Non-pigmented ciliary epithelial cell (primary cell): ENCODE results near the gene RHCG.

Experiments used
- DNase-seq: peaks from one replicate; pipeline ENCODE4 v3.0.0-alpha.2; 2010; ENCODE audit warnings: low read depth

Gene RHCG

DNA sequence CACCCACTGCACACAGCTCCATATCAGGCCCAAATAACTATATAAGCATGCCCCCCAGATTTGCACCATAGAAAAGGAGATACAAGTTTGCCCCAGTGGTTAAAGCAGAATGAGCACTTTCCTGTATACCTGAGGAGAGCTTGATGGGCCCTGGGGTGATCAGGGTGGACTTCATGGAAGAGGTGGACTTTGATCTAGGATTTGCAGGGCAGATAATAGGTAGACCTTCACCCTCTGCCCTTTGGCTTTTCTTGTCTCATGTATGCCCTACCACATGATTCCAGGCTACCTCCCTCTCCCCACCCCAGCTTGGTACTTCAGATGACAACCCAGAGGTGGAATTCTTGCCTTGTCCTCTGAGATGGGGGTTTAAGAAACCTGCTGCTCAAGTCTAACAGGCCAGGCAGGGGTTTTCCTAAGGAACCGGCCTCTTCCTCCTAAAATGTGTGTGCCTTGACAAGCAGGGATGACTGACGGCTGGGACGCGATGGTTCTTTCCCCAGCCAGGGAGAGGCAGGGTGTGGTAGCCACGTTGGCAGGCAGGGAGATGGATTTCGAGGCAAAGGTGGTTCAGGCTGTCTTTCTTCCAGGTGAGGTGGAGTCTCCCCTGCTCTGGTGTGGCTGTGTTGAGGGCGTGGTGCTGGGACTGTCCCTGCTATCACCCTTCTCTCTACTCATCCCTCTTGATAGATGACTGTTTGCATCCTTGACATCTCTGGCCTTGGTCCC, 6.6 kb upstream of the RHCG start:
- DNase-seq, result no peak

DNA sequence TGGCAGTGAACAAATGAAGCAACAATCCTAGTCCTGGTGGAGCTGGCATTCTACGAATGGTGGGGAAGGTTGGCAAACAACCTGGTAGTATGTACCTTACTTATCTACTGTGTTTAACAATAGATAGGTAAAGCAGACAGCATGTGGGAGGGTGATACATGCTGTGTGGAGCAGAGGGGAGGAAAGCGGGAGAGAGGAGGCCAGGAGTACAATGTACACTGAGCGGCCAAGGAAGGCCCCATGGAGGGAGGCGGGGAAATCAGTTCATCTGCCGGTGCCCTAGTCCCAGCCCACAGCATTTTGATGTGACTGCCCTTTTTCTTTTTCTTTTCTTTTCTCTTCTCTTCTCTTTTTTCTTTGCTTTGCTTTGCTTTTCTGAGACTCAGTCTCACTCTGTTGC, 5.3 kb upstream of the RHCG start:
- DNase-seq, result no peak

DNA sequence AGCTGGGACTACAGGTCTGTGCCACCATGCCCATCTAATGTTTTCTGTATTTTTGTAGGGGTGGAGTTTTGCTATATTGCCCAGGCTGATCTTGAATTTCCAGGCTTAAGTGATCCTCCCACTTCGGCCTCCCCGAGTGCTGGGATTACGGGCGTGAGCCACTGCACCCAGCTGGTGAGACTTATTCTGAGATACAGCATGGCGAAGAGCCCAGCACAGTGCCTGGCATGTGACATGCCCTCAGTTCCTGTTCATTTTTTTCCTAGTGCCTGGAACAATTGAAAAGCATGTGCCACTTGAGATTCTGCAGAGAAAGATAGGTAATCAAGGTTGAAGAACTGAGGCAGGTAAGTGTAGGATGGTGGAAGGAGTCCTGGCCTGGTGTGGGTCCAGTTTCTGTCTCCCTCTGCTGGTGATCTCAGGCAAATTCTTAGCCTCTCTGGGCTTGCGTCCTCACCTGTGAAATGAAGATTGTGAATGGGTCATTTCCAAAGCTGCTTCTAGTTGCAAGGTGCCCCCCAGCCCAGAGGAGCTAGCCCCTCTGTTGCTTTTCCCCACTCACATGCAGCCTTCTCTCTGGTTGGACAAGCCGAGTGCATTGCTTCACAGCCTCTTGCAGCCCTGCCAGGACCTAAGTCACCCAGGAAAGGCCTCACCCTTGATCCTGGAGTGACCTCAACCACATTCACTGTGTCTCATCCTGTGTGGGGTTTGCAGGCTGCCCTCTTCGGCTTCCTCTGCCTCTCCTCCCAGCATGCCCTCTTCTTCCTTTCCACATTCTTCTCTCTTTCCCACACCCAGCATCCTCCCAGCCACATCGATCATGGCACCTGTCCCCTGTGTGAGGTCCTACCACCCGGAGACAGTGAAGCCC, 4.3 kb upstream of the RHCG start:
- DNase-seq, result no peak

DNA sequence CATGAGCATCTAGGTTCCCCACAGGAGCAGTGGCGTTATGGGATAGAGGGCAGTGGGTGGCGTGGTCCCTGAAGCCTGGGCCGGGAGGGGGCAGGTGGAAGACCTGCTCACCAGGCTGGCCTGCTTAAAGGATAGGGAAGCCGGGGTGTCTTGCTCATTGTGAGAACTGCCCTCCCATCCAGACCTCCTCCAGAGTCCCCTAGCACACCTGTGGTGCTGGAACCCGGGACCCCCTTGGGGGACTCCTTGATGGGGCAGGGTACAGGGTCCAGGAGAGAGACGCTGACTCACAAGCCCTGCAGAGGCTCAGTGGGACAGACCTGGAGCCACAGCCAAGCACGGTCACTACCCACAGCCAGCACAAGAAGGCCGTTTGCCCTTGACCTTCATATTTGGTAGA, 2.8 kb upstream of the RHCG start:
- no peak for DNase-seq

DNA sequence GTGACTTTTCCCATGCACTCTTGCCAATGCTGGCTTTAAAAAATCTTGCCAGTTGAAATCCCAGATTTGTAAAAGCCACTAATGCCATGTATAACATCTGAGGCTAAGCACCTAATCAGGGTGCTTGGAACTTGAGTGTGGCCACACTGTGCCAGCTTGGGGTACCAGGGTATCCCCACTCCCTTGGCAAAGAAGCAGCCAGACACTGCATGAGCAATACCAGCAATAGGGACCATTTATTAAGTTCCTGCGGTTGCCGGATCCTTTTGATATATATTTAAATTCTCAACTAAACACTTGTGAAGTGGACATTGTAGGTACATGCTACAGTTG, 2.2 kb upstream of the RHCG start:
- DNase-seq, result no peak

DNA sequence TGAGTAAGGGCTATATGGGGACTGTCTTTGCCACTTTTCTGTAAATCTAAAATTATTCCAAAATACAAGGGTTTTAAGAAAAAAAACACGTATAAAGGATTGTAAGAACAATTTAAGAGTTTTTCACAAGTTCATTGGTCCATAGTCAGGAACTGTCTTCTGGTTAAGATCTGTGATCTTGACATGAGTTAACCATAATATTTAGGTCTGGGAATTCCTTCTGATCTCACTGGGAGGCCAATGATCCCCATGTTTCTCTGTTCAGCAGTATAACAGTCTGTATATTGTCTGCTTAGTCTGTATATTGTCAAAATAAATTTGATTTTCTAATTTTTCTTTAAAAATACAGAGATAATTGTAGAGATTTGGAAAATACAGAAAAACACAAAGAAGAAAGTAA, 848 bp upstream of the RHCG start:
- DNase-seq, result no peak

DNA sequence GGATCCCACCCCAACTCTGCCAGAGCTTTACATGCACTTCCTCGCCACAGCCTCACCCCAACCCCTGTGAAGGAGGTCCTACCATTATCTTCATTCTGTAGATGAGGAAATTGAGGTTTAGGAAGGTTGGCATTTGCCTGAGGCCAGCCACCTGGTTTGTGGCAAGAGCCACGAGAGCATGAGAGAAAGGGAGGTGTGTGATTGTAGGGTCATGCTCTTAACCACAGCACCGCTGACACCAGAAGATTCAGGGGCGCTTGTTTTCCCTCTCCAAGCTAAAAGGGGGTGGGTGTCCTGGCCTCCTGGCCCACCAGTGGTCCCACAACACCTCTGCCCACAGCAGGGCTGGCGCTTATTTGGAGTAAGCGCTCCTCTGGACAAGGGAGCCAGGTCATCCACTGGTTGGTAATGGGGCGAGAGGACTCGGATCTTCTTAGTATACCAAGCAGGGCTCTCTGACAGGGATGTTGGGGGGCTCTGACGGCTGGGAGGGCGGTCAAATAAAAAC, 691 bp downstream of the RHCG start:
- no peak for DNase-seq

DNA sequence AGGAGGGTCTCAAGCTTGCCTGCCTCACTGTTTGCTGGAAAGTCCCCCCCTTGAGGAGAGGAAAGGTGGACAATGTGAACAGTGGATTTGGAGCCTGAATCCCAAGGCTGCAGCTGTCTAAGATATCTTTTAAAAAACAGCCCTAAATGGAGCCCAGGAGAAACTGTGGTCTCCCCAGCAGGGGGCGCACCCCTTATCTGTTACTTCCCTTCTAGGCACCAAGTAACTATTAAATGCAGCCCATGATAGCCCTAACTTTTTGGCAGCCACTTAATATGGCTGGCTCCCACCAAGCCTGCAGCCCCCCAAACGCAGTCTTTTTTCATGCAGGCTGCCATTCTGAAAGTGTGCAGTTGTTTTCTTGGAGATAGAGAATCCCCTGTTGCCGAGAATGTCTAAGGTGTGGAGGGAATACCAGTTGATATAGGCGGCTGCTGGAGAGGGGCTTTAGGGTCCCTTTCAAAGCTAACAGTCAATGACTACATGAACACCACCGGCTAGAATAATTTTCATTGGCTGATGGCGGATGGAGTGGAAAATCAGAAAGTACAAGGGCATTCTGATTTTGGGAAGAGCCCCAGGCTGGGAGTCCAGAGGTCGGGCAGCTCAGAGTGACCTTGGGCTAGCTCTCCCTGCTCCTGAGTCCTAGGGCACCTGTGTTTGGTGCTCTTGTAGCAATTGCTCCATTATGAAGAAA, 1.3 kb downstream of the RHCG start:
- DNase-seq, result no peak

DNA sequence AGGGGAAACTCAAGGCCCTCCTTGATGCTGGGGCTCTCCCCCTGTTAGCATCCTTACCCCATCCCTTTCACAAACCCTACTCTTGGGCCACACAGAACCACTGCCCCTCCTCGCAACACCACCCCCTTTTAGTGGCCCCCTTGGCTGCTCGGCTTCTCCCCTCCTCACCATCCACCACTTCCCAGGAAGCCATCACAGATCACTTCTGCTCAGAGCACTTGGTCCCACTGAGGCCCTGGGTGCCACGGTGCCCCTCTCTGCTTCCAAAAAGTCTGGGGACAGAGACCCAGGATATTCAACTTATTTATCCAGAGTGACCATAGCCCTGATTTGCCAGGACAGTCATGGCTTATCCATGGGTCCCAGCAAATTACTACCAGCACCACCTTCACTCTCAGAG, 2.4 kb downstream of the RHCG start:
- no peak for DNase-seq

DNA sequence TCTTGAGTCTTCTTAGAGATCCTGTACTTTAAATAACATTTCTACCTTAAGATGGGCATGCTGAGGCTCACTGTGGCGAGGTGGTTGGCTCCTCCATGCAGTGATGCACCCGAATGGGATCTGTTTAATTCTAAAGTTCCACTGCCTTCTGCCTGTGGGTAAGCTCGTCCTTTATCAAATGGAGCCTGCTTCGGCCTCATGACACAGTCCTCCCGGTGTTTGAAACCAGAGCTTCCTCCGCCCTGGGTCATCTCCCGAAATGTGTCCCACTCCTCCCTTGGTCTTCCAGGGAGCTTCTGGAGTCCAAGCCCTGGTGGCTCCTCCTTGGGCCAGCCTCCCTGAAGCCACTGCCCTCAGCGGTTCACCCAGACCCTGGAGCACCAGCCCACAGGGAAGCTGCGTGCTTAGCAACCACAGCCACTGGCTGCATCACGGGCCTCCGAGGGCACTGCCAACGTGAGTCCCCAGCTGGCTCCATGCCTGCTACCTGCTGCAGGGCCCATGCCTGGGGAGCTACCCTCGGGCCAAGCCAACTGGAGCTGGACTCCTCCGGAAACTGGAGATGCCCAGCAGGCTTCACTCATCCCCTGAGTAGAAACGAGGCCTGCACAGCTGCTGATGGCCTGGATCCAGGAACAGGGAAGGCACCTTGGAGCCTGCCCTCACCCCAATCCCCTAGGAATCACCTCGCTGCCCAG, 3.3 kb downstream of the RHCG start:
- DNase-seq, result no peak

DNA sequence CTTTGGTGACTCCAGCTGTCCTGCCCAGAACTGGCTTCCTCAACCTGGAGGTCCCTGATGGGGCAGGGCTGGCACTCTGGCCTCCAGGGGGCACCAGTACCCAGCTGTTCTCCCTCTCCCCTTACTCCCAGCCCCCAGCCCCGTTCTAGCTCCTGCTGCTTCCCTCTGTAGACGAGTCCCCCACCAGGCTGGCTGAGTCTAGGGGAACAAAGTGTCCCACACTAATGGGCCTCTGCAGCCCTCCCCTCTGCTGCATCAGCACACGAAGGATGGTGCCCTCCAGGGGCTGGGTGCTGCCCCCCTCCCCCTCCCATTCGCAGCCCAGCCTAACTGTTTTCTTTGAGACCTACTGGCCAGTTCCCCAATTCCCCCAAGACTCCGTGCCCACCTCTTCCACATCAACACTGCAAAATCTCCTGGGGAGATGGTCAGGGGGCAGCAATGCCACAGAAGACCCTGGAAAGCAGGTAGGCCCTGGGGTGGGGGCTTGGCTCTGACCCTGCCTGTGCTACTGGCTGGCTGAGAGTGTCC, 4.2 kb downstream of the RHCG start:
- DNase-seq, result no peak

DNA sequence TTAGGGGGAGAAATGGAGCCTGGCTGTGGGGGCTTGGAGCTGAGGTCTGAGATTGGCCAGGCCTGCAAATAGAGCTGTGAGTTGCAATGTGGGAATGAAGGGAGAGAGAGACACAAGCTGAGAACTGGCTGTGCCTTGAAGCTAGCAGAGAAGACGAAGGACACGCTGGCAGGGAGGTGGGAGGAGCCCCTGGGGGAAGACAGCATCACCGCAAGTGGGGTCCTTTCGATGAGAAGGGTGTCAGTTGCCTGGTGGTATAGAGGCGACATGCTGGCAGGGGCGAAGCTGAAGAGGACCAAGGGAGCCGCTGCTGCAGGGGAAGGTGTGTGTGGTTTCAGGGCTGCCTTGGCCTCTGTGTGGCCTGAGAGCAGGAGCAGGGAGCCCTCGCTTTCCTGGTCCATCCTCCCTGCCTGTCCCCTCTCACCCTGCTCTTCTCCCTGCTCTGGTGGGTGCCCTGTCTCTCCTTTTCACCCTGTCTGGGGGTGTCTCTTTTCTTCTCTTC, 5.5 kb downstream of the RHCG start:
- DNase-seq, result no peak

DNA sequence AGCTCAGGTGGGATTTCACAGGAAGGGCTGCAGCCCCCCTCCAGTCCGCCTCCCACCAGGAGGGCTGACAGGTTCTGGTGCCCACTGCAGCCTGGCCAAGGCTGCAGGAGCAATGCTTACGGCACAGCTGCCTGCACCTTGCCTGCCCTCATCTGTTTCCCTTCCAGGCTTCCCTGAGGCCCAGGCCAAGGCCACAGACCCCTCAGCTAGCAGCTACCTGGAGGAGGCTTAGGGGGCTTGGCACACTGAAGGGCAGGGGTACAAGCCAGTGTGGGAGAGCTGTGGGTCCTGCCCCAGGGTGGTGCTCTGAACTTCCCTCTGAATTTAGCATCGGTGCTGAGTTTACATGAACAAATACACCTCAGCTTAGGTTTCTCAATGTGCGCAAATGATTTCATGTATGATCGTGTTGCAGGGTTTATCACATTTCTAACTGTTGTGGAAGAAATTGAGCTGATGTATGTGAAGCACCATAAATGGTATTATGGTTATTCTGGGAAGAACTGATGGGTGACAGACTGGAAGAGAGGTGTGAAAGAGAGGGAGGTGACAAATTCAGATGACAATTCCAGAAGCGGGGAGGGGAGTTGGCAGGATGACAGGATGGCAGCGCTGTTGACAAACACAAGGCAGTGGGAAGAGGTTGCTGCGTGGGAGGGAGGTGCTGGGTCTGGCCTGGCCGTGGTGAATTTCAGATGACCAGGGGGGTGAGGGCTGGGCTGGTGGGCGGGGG, 6.1 kb downstream of the RHCG start:
- no peak for DNase-seq

DNA sequence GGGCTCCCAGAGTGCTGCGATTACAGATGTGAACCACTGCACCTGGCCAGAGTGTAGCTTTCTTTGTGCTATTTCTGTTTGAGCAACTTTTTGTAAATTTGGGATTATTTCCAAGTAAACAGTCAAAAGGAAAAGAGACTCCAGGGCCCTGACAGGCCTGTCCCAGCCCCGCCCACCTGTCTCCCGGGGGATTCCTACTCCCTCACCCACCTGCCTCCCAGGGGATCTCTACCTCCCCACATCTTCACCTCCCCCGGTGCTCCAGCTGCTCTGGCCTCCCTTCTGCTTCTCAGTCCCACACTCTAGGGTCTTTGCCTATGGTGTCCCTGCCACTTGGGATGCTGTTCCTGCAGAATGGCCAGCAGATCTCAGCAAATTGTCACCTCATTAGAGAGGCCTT, 7.0 kb downstream of the RHCG start:
- no peak for DNase-seq

DNA sequence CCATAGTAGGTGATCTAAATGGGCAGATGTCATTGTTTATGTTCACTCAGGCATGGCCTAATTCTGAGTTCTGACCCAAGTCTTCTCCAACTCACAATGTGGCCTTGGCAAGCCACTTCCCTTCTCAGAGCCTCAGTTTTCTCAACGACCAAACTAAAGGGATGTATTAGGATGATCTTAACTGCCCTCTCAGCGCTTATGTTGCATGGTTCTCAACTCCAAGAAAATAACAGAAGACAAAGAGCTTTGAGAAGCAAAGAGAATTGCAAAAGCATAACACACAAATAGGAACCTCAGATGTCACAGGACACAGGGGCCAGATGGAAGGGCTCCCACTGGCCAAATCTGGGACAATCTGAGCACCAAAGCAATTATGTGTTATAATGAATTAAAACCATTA, 8.6 kb downstream of the RHCG start:
- no peak for DNase-seq

DNA sequence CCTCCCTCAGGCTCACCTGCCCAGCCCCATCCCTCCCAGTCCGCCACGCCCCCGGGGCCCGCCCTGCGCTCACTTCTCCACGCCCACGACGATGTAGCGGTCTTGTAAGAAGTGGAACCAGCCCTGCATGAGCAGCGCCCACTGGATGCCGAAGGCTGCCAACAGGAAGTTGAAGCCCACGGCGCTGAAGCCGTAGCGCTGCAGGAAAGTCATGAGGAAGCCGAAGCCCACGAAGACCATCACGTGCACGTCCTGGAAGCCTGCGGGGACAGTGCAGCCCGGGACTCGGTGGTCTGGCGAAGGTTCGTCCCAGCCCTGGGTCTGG, 9.7 kb downstream of the RHCG start:
- DNase-seq, result no peak

DNA sequence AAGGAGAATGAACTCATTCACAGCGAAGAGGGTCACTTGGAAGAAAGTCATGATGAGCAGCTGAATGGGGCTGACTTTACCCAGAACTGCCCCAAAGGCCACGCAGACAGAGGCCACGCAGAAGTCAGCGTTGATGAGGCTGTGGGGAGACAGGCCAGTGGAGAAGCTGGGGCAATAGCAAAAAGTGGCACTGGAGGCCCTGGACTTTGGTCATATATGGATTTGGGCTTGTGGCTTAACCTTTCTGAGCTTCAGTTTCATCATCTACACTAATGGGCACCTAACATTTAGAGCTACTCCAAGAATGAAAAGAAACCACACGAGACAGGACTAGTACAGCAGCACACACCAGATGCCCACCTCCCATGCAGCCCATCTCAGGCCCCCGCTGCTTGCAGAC, 13.3 kb downstream of the RHCG start:
- no peak for DNase-seq

DNA sequence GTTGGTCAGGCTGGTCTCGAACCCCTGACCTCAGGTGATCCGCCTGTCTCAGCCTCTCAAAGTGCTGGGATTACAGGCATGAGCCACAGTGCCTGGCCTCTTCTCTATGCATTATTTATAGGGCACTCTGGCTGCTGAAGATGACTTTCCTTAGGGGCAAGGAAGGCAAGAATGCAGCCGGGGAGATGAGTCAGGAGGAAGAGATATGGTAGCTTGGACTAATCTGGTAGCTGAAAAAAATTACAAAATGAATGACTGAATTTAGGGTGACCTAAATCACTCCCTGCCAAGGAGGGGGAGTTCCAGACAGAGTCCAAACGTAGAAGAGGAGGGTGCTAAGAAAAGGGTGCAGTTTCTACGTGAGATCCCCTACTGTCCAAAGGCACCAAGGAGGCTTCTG, 14.2 kb downstream of the RHCG start:
- DNase-seq, result no peak

DNA sequence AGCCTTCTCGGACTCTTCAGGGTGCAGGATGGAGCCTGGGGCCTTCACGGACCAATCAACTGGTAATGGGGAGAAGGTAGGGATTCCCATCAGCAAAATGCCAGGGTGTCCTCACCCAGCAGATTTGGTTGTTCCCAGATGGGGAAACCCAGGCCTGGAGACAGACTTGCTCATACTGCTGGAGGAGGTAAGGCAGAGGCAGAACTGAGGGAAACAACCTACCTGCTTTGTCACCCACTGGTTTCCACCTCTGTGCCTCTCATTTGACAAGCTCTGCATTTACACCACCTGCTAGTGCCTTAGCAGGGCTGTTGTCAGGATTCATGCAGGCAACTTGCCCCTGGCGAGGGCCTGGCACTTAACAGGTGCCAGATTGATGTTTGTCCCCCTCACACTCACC, 15.9 kb downstream of the RHCG start:
- no peak for DNase-seq

DNA sequence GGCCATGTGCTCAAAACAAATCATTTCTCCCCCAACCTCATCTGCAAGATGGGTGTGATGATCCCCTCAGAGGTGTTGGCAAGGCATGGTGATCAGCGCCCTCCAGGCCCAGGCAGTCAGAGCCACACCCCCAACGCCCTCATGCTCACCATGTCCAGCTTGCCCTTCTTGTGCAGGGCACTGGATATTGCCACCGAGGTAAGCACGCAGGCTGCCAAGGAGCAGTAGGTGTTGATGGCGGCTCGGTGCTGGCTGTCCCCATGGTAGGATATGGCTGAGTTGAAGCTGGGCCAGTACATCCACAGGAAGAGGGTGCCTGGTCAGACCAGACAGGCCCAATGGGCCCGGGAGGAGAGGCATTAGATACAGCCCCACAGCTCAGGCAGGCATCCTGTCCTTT, 17.2 kb downstream of the RHCG start:
- no peak for DNase-seq
